MG63 (cell line): ENCODE measurements around the gene C6orf62. TPM values are rescaled to one million over a fixed set of nuclear protein-coding genes. Genes with fewer than 3 reads are reported as not detected.
A peak's percentile ranks its signal among the peaks of the same experiment; 100 is the strongest.
"Not testable (repeated sequence)": the region's sequence is repeated elsewhere in the genome, so short reads cannot be mapped to it uniquely, and the experiment has no call there.

Experiments used
- DNase-seq: peaks from one replicate; pipeline ENCODE4 v3.0.0-alpha.2; 2020
- H3K27me3 ChIP-seq: fragments of 250-450 bp; sonication (Bioruptor Pico); 2 replicates; pipeline ENCODE4 v1.5.1; 2020; ENCODE audit warnings: mild to moderate bottlenecking, moderate library complexity
- H3K36me3 ChIP-seq: fragments of 250-450 bp; sonication (Bioruptor Pico); 2 replicates; pipeline ENCODE4 v1.5.1; 2020; ENCODE audit warnings: mild to moderate bottlenecking, moderate library complexity
- H3K4me3 ChIP-seq: fragments of 250-450 bp; sonication (Bioruptor Pico); 2 replicates; pipeline ENCODE4 v1.5.1; 2020; ENCODE audit warnings: mild to moderate bottlenecking, moderate library complexity
- H3K9me3 ChIP-seq: fragments of 250-450 bp; sonication (Bioruptor Pico); 2 replicates; pipeline ENCODE4 v1.5.1; 2020; ENCODE audit warnings: mild to moderate bottlenecking, moderate library complexity
- total RNA-seq: library from RNA; depleted of rRNA; stranded (reverse); fragments of >200 nt; shearing (Covaris generic); gene quantifications from 2 replicates; pipeline ENCODE4 v1.2.3, GENCODE V29; 2014; ENCODE audit warnings: low replicate concordance

Gene C6orf62
- total RNA-seq, 1 experiment from 2014 or later, result 59.1 TPM

GRCh38 chr6:24690593-24690992, 28.4 kb downstream of the C6orf62 start:
- DNase-seq, result no peak
- no peak overlapping the region for H3K4me3 ChIP-seq
- no peaks in the 10 kb centered on the region for H3K27me3 ChIP-seq
- no peaks in the 10 kb centered on the region for H3K9me3 ChIP-seq
- no peaks in the 10 kb centered on the region for H3K36me3 ChIP-seq

GRCh38 chr6:24689964-24690363, 29.0 kb downstream of the C6orf62 start:
- no peaks in the 10 kb centered on the region for H3K9me3 ChIP-seq
- DNase-seq, result no peak
- H3K27me3 ChIP-seq, result no peaks in the 10 kb centered on the region
- no peaks in the 10 kb centered on the region for H3K36me3 ChIP-seq
- no peak overlapping the region for H3K4me3 ChIP-seq

GRCh38 chr6:24686946-24687345, 32.0 kb downstream of the C6orf62 start:
- DNase-seq, result no peak
- Histone ChIP-seq H3K4me3 (no peak overlapping the region), H3K36me3 (no peaks in the 10 kb centered on the region), H3K9me3 (no peaks in the 10 kb centered on the region), H3K27me3 (no peaks in the 10 kb centered on the region)

- Histone ChIP-seq H3K9me3 (no peaks in the 10 kb centered on the region), H3K27me3 (no peaks in the 10 kb centered on the region), H3K36me3 (no peaks in the 10 kb centered on the region), H3K4me3 (no peak overlapping the region)
- DNase-seq, result no peak
Measured at GRCh38 chr6:24686408-24686807, 32.5 kb downstream of the C6orf62 start.

- Histone ChIP-seq H3K27me3 (no peaks in the 10 kb centered on the region), H3K36me3 (no peaks in the 10 kb centered on the region), H3K9me3 (no peaks in the 10 kb centered on the region), H3K4me3 (no peak overlapping the region)
- DNase-seq, result no peak
Measured at GRCh38 chr6:24683297-24684296, 35.4 kb downstream of the C6orf62 start.

- DNase-seq, result no peak
- H3K9me3 ChIP-seq, result no peaks in the 10 kb centered on the region
- no peaks in the 10 kb centered on the region for H3K27me3 ChIP-seq
- no peaks in the 10 kb centered on the region for H3K36me3 ChIP-seq
- H3K4me3 ChIP-seq, result no peak overlapping the region
Measured at GRCh38 chr6:24680582-24680981, 38.4 kb downstream of the C6orf62 start.

- DNase-seq, H3K27me3 ChIP-seq, H3K4me3 ChIP-seq, H3K9me3 ChIP-seq, H3K36me3 ChIP-seq: not testable (repeated sequence)
Measured at GRCh38 chr6:24678792-24679352, 40.1 kb downstream of the C6orf62 start.

- no peaks in the 10 kb centered on the region for H3K9me3 ChIP-seq
- no peaks in the 10 kb centered on the region for H3K27me3 ChIP-seq
- H3K36me3 ChIP-seq, result no peaks in the 10 kb centered on the region
- no peak for DNase-seq
- no peak overlapping the region for H3K4me3 ChIP-seq
Measured at GRCh38 chr6:24673625-24674024, 45.3 kb downstream of the C6orf62 start.

GRCh38 chr6:24672620-24673182, 46.3 kb downstream of the C6orf62 start:
- no peak for DNase-seq
- H3K4me3 ChIP-seq, result no peak overlapping the region
- no peaks in the 10 kb centered on the region for H3K9me3 ChIP-seq
- no peaks in the 10 kb centered on the region for H3K27me3 ChIP-seq
- no peaks in the 10 kb centered on the region for H3K36me3 ChIP-seq

GRCh38 chr6:24671077-24671476, 47.9 kb downstream of the C6orf62 start:
- DNase-seq, H3K36me3 ChIP-seq, H3K9me3 ChIP-seq, H3K27me3 ChIP-seq, H3K4me3 ChIP-seq: not testable (repeated sequence)

GRCh38 chr6:24670492-24670891, 48.5 kb downstream of the C6orf62 start:
- not testable (repeated sequence) for DNase-seq, H3K4me3 ChIP-seq, H3K9me3 ChIP-seq, H3K27me3 ChIP-seq, H3K36me3 ChIP-seq

- no peaks in the 10 kb centered on the region for H3K9me3 ChIP-seq
- DNase-seq, result no peak
- no peak overlapping the region for H3K4me3 ChIP-seq
- H3K27me3 ChIP-seq, result no peaks in the 10 kb centered on the region
- H3K36me3 ChIP-seq, result no peaks in the 10 kb centered on the region
Measured at GRCh38 chr6:24668997-24669361, 50.0 kb downstream of the C6orf62 start.

- not testable (repeated sequence) for DNase-seq, H3K27me3 ChIP-seq, H3K9me3 ChIP-seq, H3K4me3 ChIP-seq, H3K36me3 ChIP-seq
Measured at GRCh38 chr6:24668066-24668996, 50.6 kb downstream of the C6orf62 start.

GRCh38 chr6:24667378-24667803, 51.6 kb downstream of the C6orf62 start:
- no peaks in the 10 kb centered on the region for H3K36me3 ChIP-seq
- peak overlapping the region; percentile 76 for H3K4me3 ChIP-seq
- no peak for DNase-seq
- no peaks in the 10 kb centered on the region for H3K27me3 ChIP-seq
- H3K9me3 ChIP-seq, result no peaks in the 10 kb centered on the region

- no peaks in the 10 kb centered on the region for H3K27me3 ChIP-seq
- no peaks in the 10 kb centered on the region for H3K36me3 ChIP-seq
- H3K9me3 ChIP-seq, result no peaks in the 10 kb centered on the region
- DNase-seq, result peak; percentile 89
- peak within 1 kb of the TSS; percentile 76 for H3K4me3 ChIP-seq
Measured at GRCh38 chr6:24666641-24667377, 52.1 kb downstream of the C6orf62 start, which contains the start of the genes ACOT13 and TDP2. Gene ACOT13, plus strand, starts transcription at chr6:24667077. Its CDS starts 187 bp downstream, at chr6:24667264. Gene TDP2, minus strand, starts transcription at chr6:24666899. Its CDS starts 37 bp downstream, at chr6:24666862.

- DNase-seq, result peak; percentile 12
- H3K4me3 ChIP-seq, result peak overlapping the region; percentile 76
Measured at GRCh38 chr6:24666097-24666640, 52.8 kb downstream of the C6orf62 start.

More at GRCh38 chr6:24666097-24666640, 52.8 kb downstream of the C6orf62 start:
- no peaks in the 10 kb centered on the region for H3K36me3 ChIP-seq
- no peaks in the 10 kb centered on the region for H3K27me3 ChIP-seq
- no peaks in the 10 kb centered on the region for H3K9me3 ChIP-seq
